Inflammatory macrophage treated with lipopolysaccharide for 1 hour (primary cell): ENCODE data around the gene KCNAB3.

Experiments used
- DNase-seq, 2 donors: peaks; one replicate each; pipeline ENCODE4 v3.0.0-alpha.2; 2020 to 2022

KCNAB3 gene

GRCh38 chr17:7873051-7873450 is 56.6 kb downstream of the KCNAB3 start:
- DNase-seq: no peak
